Activated gamma-delta T cell treated with Interleukin-2 at 50 U/mL for 16 hours (primary cell): ENCODE measurements around the gene SNF8.

ENCODE experiments used
- DNase-seq: peaks from one replicate; pipeline ENCODE4 v3.0.0-alpha.2; 2020

SNF8 gene

GRCh38 chr17:48928876-48929811, 15.5 kb downstream of the SNF8 start:
- no peak for DNase-seq

DNA sequence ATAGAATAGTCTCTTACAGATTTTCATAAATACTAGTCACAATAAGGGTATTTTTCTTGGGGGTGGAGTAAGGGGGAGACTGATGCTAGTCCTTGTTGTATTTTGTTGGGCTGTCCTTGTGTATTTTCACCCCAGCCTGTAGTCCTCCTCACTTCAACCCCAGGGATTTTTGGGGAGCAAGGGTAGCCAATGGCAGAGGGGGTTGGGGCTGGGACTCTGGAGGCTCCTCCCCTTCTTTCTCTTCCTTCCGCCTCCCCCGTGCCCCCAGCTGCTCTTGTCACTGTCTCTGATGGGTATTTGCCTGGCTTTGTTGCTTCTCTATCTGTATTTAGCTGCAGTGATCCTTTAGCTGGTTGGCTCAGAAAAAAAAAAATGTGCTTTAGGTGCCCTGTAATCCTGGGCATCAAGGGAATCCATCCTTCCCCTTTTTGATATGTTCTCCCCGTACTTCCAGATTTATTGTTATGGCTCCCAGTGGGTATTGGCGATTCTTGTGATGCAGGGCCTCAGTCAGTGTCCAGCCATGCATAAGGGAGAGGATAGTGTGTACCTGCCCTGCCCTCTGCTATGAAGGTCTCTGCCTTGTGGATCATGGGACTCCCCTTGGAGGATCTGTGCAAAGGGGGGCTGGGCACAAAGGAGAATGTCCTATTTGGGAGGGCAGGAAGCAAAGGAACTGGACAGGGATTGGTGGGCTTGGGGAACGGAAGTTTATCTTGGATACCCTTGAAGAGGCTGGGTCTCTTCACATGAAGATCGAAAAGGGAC, 16.5 kb downstream of the SNF8 start:
- no peak for DNase-seq

DNA sequence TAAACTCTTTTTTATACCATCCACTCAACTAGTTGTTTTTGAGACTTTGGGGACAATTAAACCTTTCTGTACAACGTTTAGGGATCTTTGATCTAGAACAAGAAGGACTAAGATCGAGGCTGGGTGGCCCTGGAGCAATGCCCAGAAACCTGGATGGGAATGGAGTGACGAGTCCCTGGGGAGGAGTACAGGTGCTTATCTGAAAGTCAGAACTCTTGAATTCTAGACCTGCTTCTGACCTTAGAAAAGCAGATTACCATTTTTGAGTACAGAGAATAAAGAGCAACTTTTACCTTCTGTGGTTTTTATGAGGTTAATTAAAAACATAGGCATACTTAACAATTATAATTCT, 18.7 kb downstream of the SNF8 start:
- no peak for DNase-seq

DNA sequence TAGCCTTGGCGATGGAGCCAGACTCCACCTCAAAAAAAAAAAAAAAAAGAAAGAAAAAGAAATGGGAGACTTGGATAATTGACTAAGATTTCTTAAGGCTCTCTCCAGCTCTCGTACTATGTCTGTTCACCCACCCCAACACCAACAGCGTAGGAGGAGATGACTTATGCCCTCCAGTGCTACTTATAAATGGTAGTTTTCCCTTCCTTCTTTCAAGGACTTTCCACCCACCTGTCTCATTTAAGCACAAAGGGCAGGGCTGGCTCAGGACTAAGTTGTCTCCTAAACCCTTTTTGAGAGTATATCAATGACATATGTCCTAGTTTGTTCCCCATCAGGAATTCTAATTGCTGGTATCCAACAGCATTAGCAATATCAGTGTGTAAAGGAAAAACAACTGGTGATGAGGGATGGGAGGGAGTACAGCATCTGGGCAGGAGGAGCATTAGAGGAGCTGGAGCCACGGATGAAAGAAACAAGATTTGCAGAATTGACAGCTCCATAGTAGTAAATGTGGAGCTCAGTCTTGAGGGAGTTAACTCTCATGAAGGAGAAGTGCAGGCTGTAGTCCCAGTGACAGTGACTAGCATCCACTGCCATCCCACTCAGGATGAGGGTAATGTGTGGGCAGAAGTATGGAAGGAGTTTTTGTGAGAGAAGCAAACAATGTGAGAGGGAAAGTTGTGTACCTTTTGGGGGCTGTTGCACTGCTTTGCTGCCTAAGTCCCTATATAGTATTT, 19.2 kb downstream of the SNF8 start:
- no peak for DNase-seq

GRCh38 chr17:48915459-48916282, 29.0 kb downstream of the SNF8 start:
- DNase-seq: no peak

GRCh38 chr17:48912476-48912875, 32.2 kb downstream of the SNF8 start:
- no peak for DNase-seq

DNA sequence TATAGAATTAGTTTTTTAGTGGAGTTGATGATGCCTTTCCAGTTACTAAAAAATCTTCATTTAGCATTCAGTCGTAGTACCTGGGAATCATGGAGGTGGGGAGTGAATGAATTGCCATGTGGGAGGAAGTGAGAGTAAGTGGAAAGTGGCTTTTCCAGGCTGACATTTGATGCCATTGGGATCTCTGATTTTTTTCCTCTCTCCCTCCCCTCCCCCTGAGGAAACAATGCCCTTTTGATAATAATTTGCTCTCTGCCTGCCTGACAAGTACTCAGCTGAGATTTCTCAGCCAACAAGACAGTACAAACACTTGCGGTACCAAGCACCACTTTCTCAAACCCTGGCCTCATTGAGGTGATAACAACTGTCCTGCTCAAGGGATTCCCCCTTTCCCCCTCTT, 34.3 kb downstream of the SNF8 start:
- no peak for DNase-seq

- DNase-seq: no peak
These were observed 34.9 kb downstream of the SNF8 start for GRCh38 chr17:48909783-48910182.

DNA sequence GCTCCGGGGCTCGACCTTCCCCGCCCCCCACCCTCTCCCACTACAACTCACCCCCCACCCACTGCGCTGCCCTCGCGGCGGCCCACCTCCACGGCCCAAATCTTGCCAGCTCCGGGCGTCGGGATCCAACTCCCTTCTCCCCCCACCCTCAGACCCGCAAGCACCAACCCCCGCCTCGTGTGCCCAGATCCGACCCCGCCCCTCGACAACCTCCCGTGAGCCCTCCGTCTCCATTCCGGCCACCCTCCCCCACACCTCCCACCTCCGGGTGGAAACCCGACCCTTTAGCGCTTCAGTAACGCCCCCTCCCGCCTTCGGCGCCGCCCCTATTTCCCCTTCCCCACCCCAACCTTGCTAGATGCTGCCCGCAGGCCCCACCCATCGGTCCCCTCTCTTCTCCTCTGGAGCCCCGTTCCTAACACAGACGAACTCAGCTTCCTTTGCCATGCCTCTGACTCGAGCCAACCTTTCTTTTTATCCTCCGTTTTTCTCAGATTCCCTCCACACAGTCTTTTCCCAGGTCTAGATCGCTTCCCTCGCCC, 35.7 kb downstream of the SNF8 start:
- DNase-seq: peak; percentile 80

GRCh38 chr17:48908047-48908843, 36.4 kb downstream of the SNF8 start, which contains the start of gene UBE2Z:
TSS of gene UBE2Z (plus strand) at chr17:48908407. CDS start at chr17:48908504, 97 bp downstream.
- DNase-seq: peak; percentile 88

GRCh38 chr17:48907713-48908046, 37.0 kb downstream of the SNF8 start:
- no peak for DNase-seq

DNA sequence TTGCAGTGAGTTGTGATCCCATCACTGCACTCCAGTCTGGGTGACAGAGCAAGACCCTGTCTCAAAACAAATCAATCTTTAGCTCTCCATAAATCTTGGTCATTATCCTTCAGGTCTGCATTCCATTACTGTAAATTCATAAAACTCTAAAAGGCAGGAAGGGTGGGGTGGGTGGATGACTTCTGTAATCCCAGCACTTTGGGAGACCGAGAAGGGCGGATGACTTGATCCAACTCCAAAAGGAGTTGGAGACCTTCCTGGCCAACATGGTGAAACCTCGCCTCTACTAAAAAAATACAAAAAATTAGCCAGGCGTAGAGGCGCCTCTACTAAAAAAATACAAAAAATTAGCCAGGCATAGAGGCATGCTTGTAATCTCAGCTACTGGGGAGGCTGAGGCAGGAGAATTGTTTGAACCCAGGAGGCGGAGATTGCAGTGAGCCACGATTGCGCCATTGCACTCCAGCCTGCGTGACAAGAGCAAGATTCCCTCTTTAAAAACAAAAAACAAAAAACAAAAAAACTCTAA, 38.6 kb downstream of the SNF8 start:
- DNase-seq: no peak

GRCh38 chr17:48904428-48904827, 40.2 kb downstream of the SNF8 start:
- no peak for DNase-seq

GRCh38 chr17:48903401-48903800, 41.2 kb downstream of the SNF8 start:
- DNase-seq: no peak

- DNase-seq: no peak
These were observed 43.4 kb downstream of the SNF8 start for GRCh38 chr17:48901241-48901640.

GRCh38 chr17:48894886-48895285, 49.8 kb downstream of the SNF8 start:
- DNase-seq: no peak

DNA sequence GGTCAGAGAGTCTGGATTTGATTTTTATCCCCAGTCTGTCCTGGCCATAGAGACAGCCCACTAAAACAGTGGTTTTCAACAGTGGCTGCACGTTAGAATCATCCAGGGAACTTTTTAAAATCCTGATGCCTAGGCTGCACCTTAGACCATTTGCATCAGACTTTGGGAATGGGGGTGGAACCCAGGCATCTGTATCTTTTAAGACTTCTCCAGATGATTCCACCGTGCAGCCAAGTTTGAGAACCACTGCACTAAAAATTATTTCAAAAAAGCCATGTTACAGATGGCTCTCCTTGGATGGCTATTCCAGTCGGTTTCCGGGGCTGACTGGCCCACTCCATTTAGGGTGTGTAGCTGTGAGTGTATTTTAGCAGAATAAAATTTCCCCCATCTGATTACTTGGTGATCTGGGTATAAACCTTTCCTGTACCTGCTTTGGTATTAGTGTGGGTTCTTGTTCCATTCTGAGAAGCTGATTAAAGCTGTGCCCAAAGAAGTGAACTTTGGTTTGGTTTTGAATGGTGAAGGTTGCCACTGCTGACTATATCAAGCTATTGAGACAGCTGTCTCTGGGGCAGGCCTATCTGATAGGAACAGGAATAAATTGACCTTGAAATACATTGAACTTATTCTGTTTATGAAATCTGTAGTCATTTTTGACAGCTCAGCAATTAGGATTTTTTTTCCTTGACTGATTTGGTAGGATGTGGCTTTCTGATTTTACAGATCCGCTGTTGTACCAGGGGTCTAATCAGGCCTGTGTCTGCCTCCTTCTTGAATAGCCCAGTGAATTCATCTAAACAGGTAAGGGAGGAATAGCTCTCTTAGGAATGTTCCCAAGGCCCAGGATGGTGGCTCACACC, 50.8 kb downstream of the SNF8 start:
- no peak for DNase-seq

DNA sequence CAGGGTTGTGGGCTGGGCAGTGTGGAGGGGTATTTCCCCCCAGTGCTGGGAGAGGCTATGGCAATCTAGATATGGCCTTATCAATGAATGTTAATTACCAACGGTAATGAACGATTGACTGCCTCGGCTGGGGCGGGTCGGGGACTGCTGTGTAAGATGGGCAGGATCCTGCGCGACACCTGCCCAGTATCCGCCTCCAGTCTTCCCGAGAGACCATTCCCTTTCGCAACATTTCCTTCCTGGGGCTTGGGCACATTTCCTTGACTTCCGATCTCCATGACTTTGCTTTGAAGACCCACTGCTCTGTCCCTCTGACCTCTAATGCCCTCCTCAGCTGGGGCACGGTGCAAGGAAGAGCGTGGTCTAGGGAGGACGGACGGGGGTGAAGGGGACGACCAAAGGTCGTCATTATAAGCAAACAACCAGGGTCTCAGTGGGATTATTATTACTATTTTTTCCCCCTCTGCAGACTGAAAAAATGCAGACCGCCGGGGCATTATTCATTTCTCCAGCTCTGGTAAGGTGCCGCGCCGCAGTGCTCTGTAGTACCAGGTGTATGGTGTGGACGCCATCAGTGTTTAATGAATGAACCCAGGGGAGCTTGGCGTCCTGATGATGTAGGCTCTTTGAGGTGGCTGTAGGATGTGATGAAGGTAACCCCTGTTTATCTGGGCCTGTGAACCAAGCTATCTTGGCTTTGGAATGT, 51.5 kb downstream of the SNF8 start:
- DNase-seq: peak; percentile 9

DNA sequence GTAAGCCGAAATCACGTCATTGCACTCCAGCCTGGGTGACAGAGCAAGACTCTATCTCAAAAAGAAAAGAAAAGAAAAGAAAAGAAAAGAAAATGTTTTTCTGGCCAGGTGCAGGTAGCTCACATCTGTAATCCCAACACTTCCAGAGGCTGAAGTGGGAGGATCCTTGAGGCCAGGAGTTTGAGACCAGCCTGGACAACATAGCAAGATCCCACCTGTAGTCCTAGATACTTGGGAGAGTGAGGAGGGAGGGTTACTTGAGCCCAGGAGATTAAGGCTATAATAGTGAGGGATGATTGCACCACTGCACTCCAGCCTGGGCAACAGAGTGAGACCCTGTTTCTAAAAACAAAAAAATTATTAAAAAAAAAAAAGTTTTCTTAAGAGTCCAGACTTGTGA, 54.6 kb downstream of the SNF8 start:
- DNase-seq: no peak
